OCI-LY3 (cell line): Measurements from ENCODE around the gene SNX1.

Experiments
- CTCF ChIP-seq: fragments of 200-600, 300-600 bp; sonication (generic); IDR thresholded peaks from 2 replicates; pipeline ENCODE4 v1.5.1; 2014; ENCODE audit warnings: antibody characterized with exemption, low read length, low read depth
- EZH2phosphoT487 ChIP-seq: fragments of 200-600 bp; shearing (Covaris generic); IDR thresholded peaks from 2 replicates; pipeline ENCODE4 v1.6.1; 2018; ENCODE audit warnings: antibody characterized with exemption, mixed run types, low read depth

DNA sequence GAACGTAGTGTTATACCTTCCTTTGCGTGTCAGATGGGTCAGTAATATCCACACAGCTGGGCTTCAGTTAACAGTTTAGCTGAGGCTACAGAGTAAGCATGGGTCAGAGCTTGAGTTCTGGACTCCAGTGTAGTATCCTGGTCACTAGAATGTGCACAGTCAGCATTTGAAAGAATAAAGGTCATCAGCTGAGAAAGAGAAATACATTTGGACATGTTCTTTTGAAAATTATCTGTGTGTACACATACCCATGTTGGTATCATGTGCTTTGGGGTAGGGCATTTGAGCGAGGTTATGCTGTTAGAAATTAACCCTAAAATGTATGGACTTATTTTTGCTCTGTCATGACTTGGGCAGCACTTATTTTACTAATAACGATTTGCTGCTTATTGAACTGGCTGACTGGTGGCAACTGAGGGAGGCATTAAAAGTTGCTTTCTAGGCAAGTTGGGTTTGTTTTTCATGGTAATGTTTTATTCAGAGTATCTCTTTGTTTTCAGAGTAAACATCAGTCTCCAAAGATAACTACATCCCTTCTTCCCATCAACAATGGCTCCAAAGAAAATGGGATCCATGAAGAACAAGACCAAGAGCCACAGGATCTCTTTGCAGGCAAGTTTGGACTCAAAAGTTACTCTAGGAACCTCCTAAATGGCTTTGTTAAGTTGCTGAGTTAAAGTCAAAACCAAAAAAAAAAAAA, 16.4 kb downstream of the SNX1 start:
- TF ChIP-seq CTCF (no peak), EZH2phosphoT487 (no peak)
